PFSK-1 (cell line): ENCODE measurements around the gene EID1. TPM values are rescaled to one million over a fixed set of nuclear protein-coding genes. Genes with fewer than 3 reads are reported as not detected.

ENCODE experiments used
- FOXP2 ChIP-seq: optimal IDR thresholded peaks from 2 replicates; pipeline ENCODE3; 2011; ENCODE audit warnings: borderline replicate concordance, control low read depth, inconsistent platforms; ENCODE audit not compliant: insufficient read depth; ENCODE audit errors: extremely low read length, extremely low read depth
- POLR2AphosphoS5 ChIP-seq: IDR thresholded peaks from 2 replicates; pipeline ENCODE4 v1.6.1; 2012; ENCODE audit warnings: low read depth, mild to moderate bottlenecking, control low read depth, low read length, moderate library complexity
- REST ChIP-seq, 2 experiments: IDR thresholded peaks; 2 replicates each; pipeline versions ENCODE4 v1.6.1 to v1.8.0; 2011 to 2012; ENCODE audit warnings: low read depth in 2 of 2, low read length in 2 of 2, control low read depth in 1 of 2, inconsistent platforms in 1 of 2, mild to moderate bottlenecking in 1 of 2, moderate library complexity in 1 of 2; ENCODE audit not compliant: insufficient read depth in 1 of 2
- SIN3A ChIP-seq: IDR thresholded peaks from 2 replicates; pipeline ENCODE4 v1.6.1; 2012; ENCODE audit warnings: mild to moderate bottlenecking, low read length, moderate library complexity, borderline replicate concordance; ENCODE audit not compliant: insufficient read depth
- TAF1 ChIP-seq: IDR thresholded peaks from 2 replicates; pipeline ENCODE4 v1.6.1; 2012; ENCODE audit warnings: low read length, control low read depth, borderline replicate concordance; ENCODE audit not compliant: insufficient read depth
- polyA plus RNA-seq: library from polyadenylated mRNA; unstranded; fragments of >200 nt; gene quantifications from one replicate; pipeline ENCODE4 v1.2.1, GENCODE V29; 2012; ENCODE audit warnings: low read depth, missing spikeins; ENCODE audit not compliant: insufficient read length

Gene EID1
- polyA plus RNA-seq: 173 TPM

- TF ChIP-seq FOXP2 (peak; percentile 85), POLR2AphosphoS5 (peak; percentile 83), TAF1 (peak; percentile 36; the same call in 1 of the 2 replicates), REST (IDR thresholded peaks at IDR 0.05; ENCODE audit: insufficient read depth in 1 of 2, low read depth in 2 of 2, low read length in 2 of 2) (no peak), SIN3A (no peak)
These were observed at the start of gene EID1 for GRCh38 chr15:48877630-48878595. EID1 (plus strand) TSS chr15:48878134; CDS start chr15:48878177, 43 bp downstream.

- TF ChIP-seq REST (IDR thresholded peaks at IDR 0.05; ENCODE audit: insufficient read depth in 1 of 2, low read depth in 2 of 2, low read length in 2 of 2): no peak
- no peak for TF ChIP-seq TAF1
- no peak for TF ChIP-seq SIN3A
- TF ChIP-seq FOXP2: no peak
- TF ChIP-seq POLR2AphosphoS5: no peak
These were observed 49.5 kb upstream of the EID1 start for GRCh38 chr15:48828471-48828870.

- TF ChIP-seq TAF1 (no peak), POLR2AphosphoS5 (no peak), REST (IDR thresholded peaks at IDR 0.05; ENCODE audit: insufficient read depth in 1 of 2, low read depth in 2 of 2, low read length in 2 of 2) (no peak), SIN3A (no peak), FOXP2 (no peak)
These were observed 49.0 kb upstream of the EID1 start for GRCh38 chr15:48828906-48829305.

GRCh38 chr15:48832648-48833047, 45.3 kb upstream of the EID1 start:
- TF ChIP-seq SIN3A (no peak), TAF1 (no peak), POLR2AphosphoS5 (no peak), FOXP2 (no peak), REST (IDR thresholded peaks at IDR 0.05; ENCODE audit: insufficient read depth in 1 of 2, low read depth in 2 of 2, low read length in 2 of 2) (no peak)
